Aorta (tissue), 5 donors: ENCODE measurements around the gene HIVEP3. TPM values are rescaled to one million over a fixed set of nuclear protein-coding genes. Genes with fewer than 3 reads are reported as not detected.

ENCODE experiments used
- ATAC-seq: fragments of 200-7000 bp; cut with Tn5 transposase; one replicate; pipeline ENCODE4 v1.9.1; 2022; ENCODE audit warnings: moderate library complexity; ENCODE audit not compliant: low FRiP score
- DNase-seq, 2 donors: peaks; one replicate each; pipeline ENCODE4 v3.0.0-alpha.2; 2020
- H3K27ac ChIP-seq, 2 donors: one replicate each; pipeline ENCODE4 v1.5.1; 2013; ENCODE audit warnings: low read length in 2 of 2, mild to moderate bottlenecking in 2 of 2, moderate library complexity in 2 of 2, control low read depth in 1 of 2, inconsistent platforms in 1 of 2, low read depth in 1 of 2
- H3K27me3 ChIP-seq, 2 donors: one replicate each; pipeline ENCODE4 v1.6.1; 2013; ENCODE audit warnings: control low read depth in 1 of 2, low read length in 1 of 2, mild to moderate bottlenecking in 1 of 2, moderate library complexity in 1 of 2; ENCODE audit not compliant: insufficient read depth in 2 of 2, control insufficient read depth in 1 of 2
- H3K36me3 ChIP-seq, 2 donors: one replicate each; pipeline ENCODE4 v1.6.1; 2013; ENCODE audit warnings: control low read depth in 1 of 2, low read length in 1 of 2, mild to moderate bottlenecking in 1 of 2; ENCODE audit not compliant: insufficient read depth in 2 of 2, control insufficient read depth in 1 of 2
- H3K4me1 ChIP-seq, 2 donors: one replicate each; pipeline ENCODE4 v1.6.1; 2013; ENCODE audit warnings: low read length in 2 of 2, control low read depth in 1 of 2, mild to moderate bottlenecking in 1 of 2, moderate library complexity in 1 of 2; ENCODE audit not compliant: insufficient read depth in 2 of 2, control insufficient read depth in 1 of 2
- H3K4me3 ChIP-seq, 2 donors: one replicate each; pipeline ENCODE4 v1.5.1; 2013; ENCODE audit warnings: low read length in 2 of 2, control low read depth in 1 of 2, mild to moderate bottlenecking in 1 of 2
- H3K9me3 ChIP-seq: one replicate; pipeline ENCODE4 v1.6.1; 2013; ENCODE audit warnings: mild to moderate bottlenecking, low read length; ENCODE audit not compliant: control insufficient read depth
- WGBS, 2 donors: extraction: QIAGEN DNeasy Blood & Tissue Kit; methylation state at CpG; one replicate each; pipeline ENCODE4 v1.1.7; 2013; 5-methylcytosine and 5-hydroxymethylcytosine counted together
- intact Hi-C, 2 donors: fragments of 100-400 bp; cut with DNase I; formaldehyde crosslinking; loops; one replicate each; pipeline versions ENCODE4 v1.14.2 to v1.15.0; 2022
- polyA plus RNA-seq, 2 donors: library from polyadenylated mRNA; stranded (reverse); fragments of 200-250 nt; gene quantifications; one replicate each; pipeline ENCODE4 v1.2.3, GENCODE V29; 2013
- total RNA-seq, 2 donors: library from RNA; stranded (reverse); fragmentation: NEBNext Ultra II Directional; extraction: Animal tissue kit (Norgen Biotek cat#: 25700); gene quantifications; one replicate each; pipeline ENCODE4 v1.2.1, GENCODE V29; 2021
- donor health status: healthy with polysubstance abuse.
- donor health status: Bipolar disorder and iron deficiency.
- donor health status: DM: no; HTN: no; CAD: no.
- donor health status: DM: no; HTN: no; CAD: no.
- donor health status: DM: yes; HTN: yes; CAD: no.

HIVEP3 gene
- total and polyA plus RNA-seq, 4 donors, result 1.6 to 6.3 (median 4.0) TPM

DNA sequence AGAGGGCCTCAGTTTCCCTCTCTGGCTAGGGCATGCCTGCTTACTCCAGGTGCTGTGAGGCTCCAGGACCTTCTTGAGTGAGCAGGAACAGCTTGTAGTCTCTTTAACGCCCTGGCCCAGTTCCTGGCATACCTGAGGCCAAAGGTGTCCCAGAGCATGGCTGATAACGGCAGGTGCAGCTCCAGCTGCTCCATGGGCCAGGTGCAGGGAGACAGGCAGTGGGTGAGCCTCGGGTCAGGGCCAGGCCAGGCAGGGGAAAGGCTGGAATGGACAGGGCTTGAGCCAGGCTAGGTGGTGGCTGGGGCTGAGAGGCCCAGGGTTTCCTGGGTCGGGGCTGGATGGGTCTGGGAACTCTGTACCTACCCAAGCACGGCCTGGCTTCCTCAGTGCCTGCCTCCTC, 452.6 kb downstream of the HIVEP3 start:
- ATAC-seq, result no peak

DNA sequence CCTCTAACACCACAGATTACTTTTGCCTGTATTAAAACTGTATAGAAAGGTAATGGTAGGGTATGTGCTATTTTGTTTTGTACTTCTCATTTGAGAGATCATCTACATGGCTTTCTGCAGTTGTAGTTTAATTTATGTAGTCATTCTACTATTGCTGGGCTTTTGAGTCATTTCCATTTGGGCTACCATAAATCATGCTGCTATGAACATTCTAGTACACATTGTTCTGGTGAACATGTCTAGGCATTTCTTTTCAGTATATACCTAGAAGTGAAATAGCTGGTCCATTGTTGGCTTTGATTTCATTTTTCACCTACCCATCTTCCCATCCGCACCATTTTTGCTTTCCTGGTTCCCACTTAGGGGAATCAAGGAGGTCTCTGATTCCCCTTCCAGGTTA, 453.0 kb downstream of the HIVEP3 start:
- DNase-seq (no peak), ATAC-seq (no peak)
- no peaks in the 10 kb centered on the region for H3K36me3 ChIP-seq
- H3K9me3 ChIP-seq, result no peaks in the 10 kb centered on the region
- H3K4me1 ChIP-seq, result no peaks in the 10 kb centered on the region
- WGBS, 2 donors, result 92 to 94% methylated on average over 1 of the region's 1 CpG
- H3K4me3 ChIP-seq, result no peak overlapping the region
- intact Hi-C loops, result no loop called here
- no peaks in the 10 kb centered on the region for H3K27me3 ChIP-seq
- no peak overlapping the region for H3K27ac ChIP-seq

More for the DNA sequence above, 452.6 kb downstream of the HIVEP3 start:
- no peak overlapping the region for H3K4me3 ChIP-seq
- no peak overlapping the region for H3K27ac ChIP-seq
- no peaks in the 10 kb centered on the region for H3K36me3 ChIP-seq
- no peaks in the 10 kb centered on the region for H3K9me3 ChIP-seq
- H3K4me1 ChIP-seq, result no peaks in the 10 kb centered on the region
- 94 to 95% methylated on average over 5 of the region's 5 CpGs for WGBS, 2 donors
- intact Hi-C loops, result no loop called here
- DNase-seq, result peak in 1 of 2 donors; percentile 9
- H3K27me3 ChIP-seq, result no peaks in the 10 kb centered on the region

DNA sequence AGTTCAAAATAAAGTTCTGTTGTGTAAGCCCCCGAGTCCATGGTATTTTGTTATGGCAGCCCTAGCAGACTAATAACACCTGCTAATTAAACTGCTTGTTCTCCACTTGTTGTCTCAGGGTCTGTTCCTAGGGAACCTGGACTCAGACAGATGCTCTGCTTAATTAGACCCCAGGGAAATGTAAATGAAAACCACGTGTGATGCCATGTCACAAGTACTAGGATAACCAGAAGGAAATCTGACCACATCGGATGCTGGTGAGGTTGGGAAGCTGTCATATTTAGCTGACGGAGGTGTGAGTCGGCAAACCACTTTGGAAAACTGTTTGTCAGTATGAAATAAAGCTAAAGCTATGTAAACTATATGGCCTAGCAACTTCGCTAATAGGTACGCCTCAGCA, 453.8 kb downstream of the HIVEP3 start:
- 95 to 98% methylated on average over 7 of the region's 7 CpGs for WGBS, 2 donors

DNA sequence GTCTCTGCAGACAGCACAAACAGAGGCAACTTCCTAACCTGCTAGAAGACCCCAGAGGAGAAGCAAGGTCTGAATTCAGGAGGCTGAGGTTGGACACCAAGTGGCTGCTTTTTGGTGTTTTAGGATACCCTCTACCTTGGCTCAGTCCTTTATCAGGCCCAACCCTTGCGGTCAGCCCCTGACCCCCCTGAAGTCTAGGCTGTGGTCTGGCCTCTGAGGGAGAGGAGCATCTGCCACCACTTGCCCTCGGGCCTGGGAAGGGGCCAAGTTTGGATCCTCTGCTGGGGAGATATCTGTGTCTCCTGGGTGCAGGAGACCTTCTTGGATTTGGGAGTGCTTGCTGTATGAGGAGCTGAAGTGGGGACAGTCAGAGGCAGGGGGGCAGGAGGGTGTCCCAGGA, 455.2 kb downstream of the HIVEP3 start:
- H3K4me1 ChIP-seq, result no peaks in the 10 kb centered on the region
- WGBS, 2 donors, result 92 to 100% methylated on average over 2 of the region's 2 CpGs
- ATAC-seq (no peak), DNase-seq (peak in 1 of 2 donors; percentile 26)
- H3K27ac ChIP-seq, result no peak overlapping the region
- H3K36me3 ChIP-seq, result no peaks in the 10 kb centered on the region
- intact Hi-C loops, result no loop called here
- H3K4me3 ChIP-seq, result no peak overlapping the region
- H3K9me3 ChIP-seq, result no peaks in the 10 kb centered on the region
- H3K27me3 ChIP-seq, result no peaks in the 10 kb centered on the region

More for the DNA sequence above, 453.8 kb downstream of the HIVEP3 start:
- H3K36me3 ChIP-seq, result no peaks in the 10 kb centered on the region
- no peak overlapping the region for H3K27ac ChIP-seq
- intact Hi-C loops, result no loop called here
- DNase-seq (no peak), ATAC-seq (no peak)
- H3K4me1 ChIP-seq, result no peaks in the 10 kb centered on the region
- no peak overlapping the region for H3K4me3 ChIP-seq
- no peaks in the 10 kb centered on the region for H3K9me3 ChIP-seq
- H3K27me3 ChIP-seq, result no peaks in the 10 kb centered on the region

DNA sequence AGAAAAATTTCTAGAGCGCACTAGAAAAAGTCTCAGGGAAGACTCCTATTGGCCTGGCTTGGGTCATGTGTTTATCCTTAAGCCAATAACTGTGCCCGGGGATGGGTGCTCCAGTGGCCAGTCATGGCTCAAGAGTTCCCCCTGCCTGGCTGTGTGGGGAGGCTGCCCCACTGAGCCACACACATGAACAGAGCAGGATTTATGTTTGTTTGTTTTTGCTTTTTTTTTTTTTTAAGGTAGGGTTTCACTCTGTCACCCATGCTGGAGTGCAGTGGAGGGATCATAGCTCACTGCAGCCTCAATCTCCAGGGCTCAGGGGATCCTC, 456.1 kb downstream of the HIVEP3 start:
- intact Hi-C loops, result no loop called here
- no peak overlapping the region for H3K27ac ChIP-seq
- H3K36me3 ChIP-seq, result no peaks in the 10 kb centered on the region
- no peaks in the 10 kb centered on the region for H3K9me3 ChIP-seq
- H3K4me3 ChIP-seq, result no peak overlapping the region
- DNase-seq (no peak), ATAC-seq (no peak)
- H3K4me1 ChIP-seq, result no peaks in the 10 kb centered on the region
- H3K27me3 ChIP-seq, result no peaks in the 10 kb centered on the region
- 97 to 98% methylated on average over 2 of the region's 2 CpGs for whole genome bisulfite sequencing, 2 donors

DNA sequence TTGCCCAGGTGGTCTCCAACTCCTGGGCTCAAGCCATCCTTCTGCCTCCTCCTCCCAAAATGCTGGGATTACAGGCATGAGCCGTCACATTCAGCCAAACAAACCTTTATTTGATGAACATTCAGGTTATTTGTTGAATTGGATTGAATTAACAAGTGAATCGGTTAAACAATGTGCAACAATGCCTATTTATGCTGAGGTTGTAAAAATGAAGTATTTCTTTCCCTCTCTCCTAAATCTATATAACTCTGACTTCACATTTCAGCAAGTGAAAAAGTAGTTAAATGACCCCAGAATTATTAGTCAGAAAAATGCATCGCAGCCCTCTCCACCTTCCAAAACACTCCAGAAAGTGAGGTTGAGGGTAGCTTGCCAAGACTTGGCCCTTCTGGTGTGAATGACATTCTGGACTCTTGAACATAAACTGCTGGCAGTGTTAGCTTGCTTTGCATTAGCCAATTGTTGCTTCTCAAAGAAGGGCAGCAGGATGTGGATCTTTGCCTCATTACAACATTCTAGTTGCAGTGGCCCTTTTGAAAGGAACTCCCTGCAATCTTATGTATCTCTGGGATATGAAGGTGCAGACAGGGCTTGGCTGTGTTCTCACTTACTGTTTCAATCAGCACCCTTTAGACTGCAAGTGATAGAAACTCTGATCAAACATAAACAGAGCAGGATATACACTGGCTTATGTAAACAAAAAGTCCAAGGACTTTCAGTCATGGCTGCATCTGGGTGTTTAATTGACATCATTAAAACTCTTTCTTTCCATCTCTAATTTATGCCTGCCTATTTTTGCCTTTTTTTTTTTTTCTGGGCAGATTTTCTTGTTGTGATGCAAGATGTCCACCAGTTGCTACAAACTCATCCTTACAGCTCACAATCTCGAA, 456.7 kb downstream of the HIVEP3 start:
- 44 to 46% methylated on average over 4 of the region's 4 CpGs for WGBS, 2 donors

DNA sequence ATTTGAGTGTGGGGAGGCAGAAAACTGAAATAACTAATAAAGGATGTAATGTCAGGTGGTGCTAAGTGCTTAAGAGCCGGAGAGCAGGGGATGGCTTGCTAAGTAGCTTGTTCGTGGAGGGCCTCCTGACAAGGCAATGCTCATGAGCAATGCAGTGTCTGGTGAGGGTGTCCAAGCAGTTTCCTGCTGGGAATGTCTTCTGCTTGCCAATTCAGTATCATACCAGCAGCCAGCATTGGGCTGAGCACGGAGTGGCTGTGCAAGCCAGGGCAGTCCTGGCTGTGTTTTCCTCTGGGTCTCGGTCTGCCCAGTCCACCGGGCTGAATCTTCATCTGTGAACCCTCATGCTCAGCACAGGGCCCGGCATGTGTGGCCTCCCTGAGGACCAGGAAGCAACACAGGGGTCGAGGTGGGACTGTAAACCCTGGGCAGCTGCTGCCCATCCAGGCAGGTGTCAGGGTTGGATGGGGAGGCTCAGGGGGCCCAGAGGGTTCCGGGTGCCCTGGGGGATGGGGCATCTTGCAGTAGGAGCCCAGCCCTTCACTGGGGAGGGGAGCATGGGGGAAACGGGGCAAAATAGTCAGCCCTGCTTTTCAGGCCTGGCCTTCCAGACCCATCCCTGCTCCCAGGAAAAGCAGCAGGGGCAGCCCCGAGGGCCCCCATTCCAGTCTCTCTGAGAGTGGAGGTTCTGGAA, 461.7 kb downstream of the HIVEP3 start:
- H3K4me1 ChIP-seq, result no peaks in the 10 kb centered on the region

More for the DNA sequence above, 456.7 kb downstream of the HIVEP3 start:
- H3K4me3 ChIP-seq, result no peak overlapping the region
- DNase-seq (no peak), ATAC-seq (no peak)
- H3K36me3 ChIP-seq, result no peaks in the 10 kb centered on the region
- no peaks in the 10 kb centered on the region for H3K27me3 ChIP-seq
- intact Hi-C loops, result no loop called here
- no peaks in the 10 kb centered on the region for H3K4me1 ChIP-seq
- H3K27ac ChIP-seq, result no peak overlapping the region
- H3K9me3 ChIP-seq, result no peaks in the 10 kb centered on the region

More for the DNA sequence above, 461.7 kb downstream of the HIVEP3 start:
- Histone ChIP-seq H3K4me3 (no peak overlapping the region), H3K36me3 (no peaks in the 10 kb centered on the region), H3K27ac (no peak overlapping the region), H3K27me3 (no peaks in the 10 kb centered on the region), H3K9me3 (no peaks in the 10 kb centered on the region)
- intact Hi-C loops, result no loop called here
- WGBS, 2 donors, result 49 to 52% methylated on average over 10 of the region's 10 CpGs
- peak in 1 of 2 donors; percentile 50 for DNase-seq
- ATAC-seq, result no peak
